Dendritic cell treated with granulocyte-macrophage colony-stimulating factor and Interleukin-4, amounts not matched to agents 40 ng/mL and 50 ng/mL, for 4 days (primary cell): ENCODE results near the gene HOXB13.
"Not testable (repeated sequence)": the region's sequence is repeated elsewhere in the genome, so short reads cannot be mapped to it uniquely, and the experiment has no call there.

Experiments
- H3K27ac Mint-ChIP-seq: one replicate; pipeline ENCODE4 v1.8.0; 2022; ENCODE audit warnings: mild to moderate bottlenecking, mixed read lengths
- H3K27me3 Mint-ChIP-seq: one replicate; pipeline ENCODE4 v1.8.0; 2022; ENCODE audit warnings: mild to moderate bottlenecking, mixed read lengths
- H3K36me3 Mint-ChIP-seq: one replicate; pipeline ENCODE4 v1.8.0; 2022; ENCODE audit warnings: low read depth, mixed read lengths
- H3K4me1 Mint-ChIP-seq: one replicate; pipeline ENCODE4 v1.8.0; 2022; ENCODE audit warnings: low read depth, mixed read lengths
- H3K4me3 Mint-ChIP-seq: one replicate; pipeline ENCODE4 v1.8.0; 2022; ENCODE audit warnings: mild to moderate bottlenecking, moderate library complexity, mixed read lengths
- H3K9me3 Mint-ChIP-seq: one replicate; pipeline ENCODE4 v1.8.0; 2022; ENCODE audit warnings: mixed read lengths
- intact Hi-C: fragments of 100-400 bp; cut with micrococcal nuclease; formaldehyde crosslinking; loops from one replicate; pipeline ENCODE4 v1.15.0; 2022

The HOXB13 gene

GRCh38 chr17:48718227-48718760 is 10.3 kb downstream of the HOXB13 start:
- intact Hi-C loops: no loop called here
- H3K4me3 Mint-ChIP-seq: no peak overlapping the region
- H3K27ac Mint-ChIP-seq: no peak overlapping the region
- peaks cover 34% of the 10 kb centered on the region for H3K4me1 Mint-ChIP-seq
- no peaks in the 10 kb centered on the region for H3K36me3 Mint-ChIP-seq
- peaks cover 84% of the 10 kb centered on the region for H3K27me3 Mint-ChIP-seq
- no peaks in the 10 kb centered on the region for H3K9me3 Mint-ChIP-seq

- Mint-ChIP-seq H3K27ac (no peak overlapping the region), H3K4me1 (peaks cover 27% of the 10 kb centered on the region), H3K9me3 (no peaks in the 10 kb centered on the region), H3K36me3 (no peaks in the 10 kb centered on the region), H3K4me3 (no peak overlapping the region), H3K27me3 (peaks cover 84% of the 10 kb centered on the region)
- intact Hi-C loops: no loop called here
Measured at GRCh38 chr17:48717367-48718226, 11.0 kb downstream of the HOXB13 start.

- Mint-ChIP-seq H3K27me3 (peaks cover 83% of the 10 kb centered on the region), H3K4me1 (peaks cover 22% of the 10 kb centered on the region)
- intact Hi-C loops, H3K36me3 Mint-ChIP-seq, H3K9me3 Mint-ChIP-seq, H3K27ac Mint-ChIP-seq, H3K4me3 Mint-ChIP-seq: not testable (repeated sequence)
Measured at GRCh38 chr17:48716549-48716948, 12.0 kb downstream of the HOXB13 start.

GRCh38 chr17:48715496-48716399 is 12.8 kb downstream of the HOXB13 start:
- H3K4me1 Mint-ChIP-seq: peaks cover 22% of the 10 kb centered on the region

GRCh38 chr17:48711128-48711527 is 17.4 kb downstream of the HOXB13 start:
- H3K27me3 Mint-ChIP-seq: peaks cover 84% of the 10 kb centered on the region
- H3K9me3 Mint-ChIP-seq: no peaks in the 10 kb centered on the region

More at GRCh38 chr17:48715496-48716399, 12.8 kb downstream of the HOXB13 start:
- Mint-ChIP-seq H3K27ac (no peak overlapping the region), H3K36me3 (no peaks in the 10 kb centered on the region), H3K9me3 (no peaks in the 10 kb centered on the region), H3K4me3 (no peak overlapping the region), H3K27me3 (peaks cover 86% of the 10 kb centered on the region)
- intact Hi-C loops: no loop called here

GRCh38 chr17:48704361-48705248 is 23.9 kb downstream of the HOXB13 start:
- no peak overlapping the region for H3K4me3 Mint-ChIP-seq
- H3K36me3 Mint-ChIP-seq: no peaks in the 10 kb centered on the region
- H3K27ac Mint-ChIP-seq: no peak overlapping the region
- H3K9me3 Mint-ChIP-seq: no peaks in the 10 kb centered on the region
- H3K27me3 Mint-ChIP-seq: peaks cover 86% of the 10 kb centered on the region
- intact Hi-C loops: no loop called here
- no peaks in the 10 kb centered on the region for H3K4me1 Mint-ChIP-seq

More at GRCh38 chr17:48711128-48711527, 17.4 kb downstream of the HOXB13 start:
- H3K27ac Mint-ChIP-seq: no peak overlapping the region
- H3K36me3 Mint-ChIP-seq: no peaks in the 10 kb centered on the region
- intact Hi-C loops: no loop called here
- no peaks in the 10 kb centered on the region for H3K4me1 Mint-ChIP-seq
- H3K4me3 Mint-ChIP-seq: no peak overlapping the region

GRCh38 chr17:48701864-48702532 is 26.6 kb downstream of the HOXB13 start:
- H3K27ac Mint-ChIP-seq: no peak overlapping the region
- no peaks in the 10 kb centered on the region for H3K4me1 Mint-ChIP-seq
- no peak overlapping the region for H3K4me3 Mint-ChIP-seq
- H3K27me3 Mint-ChIP-seq: peaks cover 80% of the 10 kb centered on the region
- intact Hi-C loops: no loop called here
- H3K36me3 Mint-ChIP-seq: no peaks in the 10 kb centered on the region
- H3K9me3 Mint-ChIP-seq: no peaks in the 10 kb centered on the region

- intact Hi-C loops: no loop called here
Measured at GRCh38 chr17:48693178-48693577, 35.4 kb downstream of the HOXB13 start.

GRCh38 chr17:48692049-48692448 is 36.5 kb downstream of the HOXB13 start:
- H3K27me3 Mint-ChIP-seq: peaks cover 63% of the 10 kb centered on the region
- no peaks in the 10 kb centered on the region for H3K36me3 Mint-ChIP-seq
- intact Hi-C loops: no loop called here
- no peaks in the 10 kb centered on the region for H3K4me1 Mint-ChIP-seq
- H3K4me3 Mint-ChIP-seq: no peak overlapping the region
- H3K9me3 Mint-ChIP-seq: no peaks in the 10 kb centered on the region
- no peak overlapping the region for H3K27ac Mint-ChIP-seq

More at GRCh38 chr17:48693178-48693577, 35.4 kb downstream of the HOXB13 start:
- no peaks in the 10 kb centered on the region for H3K9me3 Mint-ChIP-seq
- no peaks in the 10 kb centered on the region for H3K4me1 Mint-ChIP-seq
- H3K27ac Mint-ChIP-seq: no peak overlapping the region
- no peak overlapping the region for H3K4me3 Mint-ChIP-seq
- H3K27me3 Mint-ChIP-seq: peaks cover 65% of the 10 kb centered on the region
- no peaks in the 10 kb centered on the region for H3K36me3 Mint-ChIP-seq

GRCh38 chr17:48690655-48691054 is 37.9 kb downstream of the HOXB13 start:
- Mint-ChIP-seq H3K27ac (no peak overlapping the region), H3K27me3 (peaks cover 54% of the 10 kb centered on the region), H3K9me3 (no peaks in the 10 kb centered on the region), H3K36me3 (no peaks in the 10 kb centered on the region), H3K4me1 (no peaks in the 10 kb centered on the region), H3K4me3 (no peak overlapping the region)
- intact Hi-C loops: no loop called here

- Mint-ChIP-seq H3K36me3 (no peaks in the 10 kb centered on the region), H3K4me3 (no peak overlapping the region), H3K4me1 (peaks cover 7% of the 10 kb centered on the region), H3K27ac (no peak overlapping the region), H3K27me3 (peaks cover 49% of the 10 kb centered on the region), H3K9me3 (no peaks in the 10 kb centered on the region)
- intact Hi-C loops: no loop called here
Measured at GRCh38 chr17:48681609-48682008, 46.9 kb downstream of the HOXB13 start.

- H3K36me3 Mint-ChIP-seq: no peaks in the 10 kb centered on the region
- no peaks in the 10 kb centered on the region for H3K9me3 Mint-ChIP-seq
- intact Hi-C loops: loop anchor here (2.0 to 5.0 kb wide), 3 partner anchors 111 to 353 kb away; no protein-coding TSS in a partner anchor
- no peak overlapping the region for H3K4me3 Mint-ChIP-seq
- H3K27me3 Mint-ChIP-seq: peaks cover 60% of the 10 kb centered on the region
- no peak overlapping the region for H3K27ac Mint-ChIP-seq
- H3K4me1 Mint-ChIP-seq: peaks cover 7% of the 10 kb centered on the region
Measured at GRCh38 chr17:48679385-48680096, 49.0 kb downstream of the HOXB13 start.
